Measurements from ENCODE around the gene ARMC10.
"Not testable (repeated sequence)": the region's sequence is repeated elsewhere in the genome, so short reads cannot be mapped to it uniquely, and the experiment has no call there.

Gene ARMC10

DNA sequence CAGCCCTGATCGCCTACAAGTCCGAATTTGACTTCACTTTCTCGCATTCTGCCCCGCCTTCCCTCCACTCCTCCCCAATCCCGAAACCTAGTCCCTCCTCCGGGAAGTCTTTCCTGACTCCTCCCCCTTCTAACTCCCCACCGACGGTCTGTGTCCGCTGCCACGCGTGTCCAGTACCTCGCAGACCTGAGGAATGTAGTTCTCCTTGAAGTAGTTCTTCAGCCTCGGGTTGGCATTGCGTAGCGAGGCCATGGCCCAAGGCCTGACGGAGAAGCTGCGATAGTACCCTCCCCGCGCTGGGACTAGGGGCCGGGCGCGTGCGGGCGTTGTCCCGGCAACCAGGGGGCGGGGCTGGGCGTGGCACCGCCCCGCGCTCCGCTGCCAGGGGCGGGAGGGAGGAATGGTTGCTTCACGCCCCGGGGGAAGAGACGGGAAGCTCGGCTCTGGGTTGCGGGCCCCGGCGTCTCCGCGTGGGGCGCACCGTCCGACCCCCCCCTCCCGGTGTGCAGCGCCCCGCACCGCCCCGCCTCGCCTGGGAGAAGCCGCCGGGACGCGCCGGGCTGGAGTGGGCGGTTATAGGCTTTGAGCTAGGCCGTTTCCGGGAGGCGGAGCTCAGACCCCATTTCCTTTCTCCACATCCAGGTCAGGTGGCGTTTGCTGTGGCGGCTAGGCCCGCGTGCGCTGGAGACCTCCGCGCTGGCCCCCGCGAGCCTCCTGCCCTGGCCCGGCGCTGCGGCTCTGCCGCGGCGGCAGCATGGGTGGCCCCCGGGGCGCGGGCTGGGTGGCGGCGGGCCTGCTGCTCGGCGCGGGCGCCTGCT, at the start of gene ARMC10, which contains the start of gene FBXL13:
Gene ARMC10 (plus strand): TSS at position 622 of the 818 bp plus-strand sequence. CDS start 133 bp downstream, at position 755.
Gene FBXL13 (minus strand): TSS at position 278 of the 818 bp plus-strand sequence.
- peak within 1 kb of the TSS; percentile 62 for H3K4me3 ChIP-seq (ENCODE audit: control insufficient read depth, low read depth, low read length)
- peak; percentile 4 for TF ChIP-seq CTCF (IDR thresholded peaks at IDR 0.05; ENCODE audit: control insufficient read depth, insufficient read depth, low read depth, low read length, missing control alignments)
- DNase-seq (ENCODE audit: low read depth): peak; percentile 61

DNA sequence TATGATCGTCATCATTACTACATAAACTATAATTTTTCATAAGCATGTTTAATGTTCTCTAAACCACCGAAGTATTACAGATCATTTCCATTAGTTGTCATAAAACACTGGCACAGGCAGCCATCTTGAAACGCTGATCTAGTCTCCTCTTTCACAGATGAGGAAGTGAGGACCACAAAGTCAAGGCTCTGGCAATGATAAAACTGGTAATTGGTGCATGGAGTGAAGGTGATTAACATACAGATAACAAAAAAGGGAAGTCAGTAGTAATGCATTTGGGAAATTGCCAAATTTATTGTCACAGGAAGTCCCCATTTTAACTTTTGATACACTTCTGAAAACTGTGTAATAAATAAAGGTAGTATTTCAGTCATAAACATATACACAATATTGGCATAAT, 49.6 kb upstream of the ARMC10 start:
- DNase-seq (ENCODE audit: low read depth): no peak
- no peak for TF ChIP-seq CTCF (IDR thresholded peaks at IDR 0.05; ENCODE audit: control insufficient read depth, insufficient read depth, low read depth, low read length, missing control alignments)
- H3K4me3 ChIP-seq (ENCODE audit: control insufficient read depth, low read depth, low read length): no peak overlapping the region

DNA sequence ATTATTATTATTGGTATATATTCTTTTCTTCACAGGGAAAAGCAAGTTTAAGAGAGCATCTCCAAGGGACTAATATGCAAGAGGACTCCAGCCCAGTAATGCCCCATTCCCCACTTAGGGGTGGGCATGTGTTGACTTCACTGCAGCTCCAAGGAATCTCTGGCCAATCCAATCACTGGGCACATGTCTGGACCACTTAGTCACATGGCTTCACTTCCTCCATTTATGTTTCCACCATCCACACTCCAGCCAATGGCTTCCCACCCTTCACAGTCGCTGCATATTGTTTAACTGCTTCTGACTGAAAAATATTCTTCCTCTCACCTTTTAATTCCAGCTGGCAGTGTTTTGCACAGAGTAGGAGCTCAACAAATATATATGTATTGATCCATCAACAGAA, 43.9 kb upstream of the ARMC10 start:
- no peak overlapping the region for H3K4me3 ChIP-seq (ENCODE audit: control insufficient read depth, low read depth, low read length)
- no peak for TF ChIP-seq CTCF (IDR thresholded peaks at IDR 0.05; ENCODE audit: control insufficient read depth, insufficient read depth, low read depth, low read length, missing control alignments)
- DNase-seq (ENCODE audit: low read depth): no peak

DNA sequence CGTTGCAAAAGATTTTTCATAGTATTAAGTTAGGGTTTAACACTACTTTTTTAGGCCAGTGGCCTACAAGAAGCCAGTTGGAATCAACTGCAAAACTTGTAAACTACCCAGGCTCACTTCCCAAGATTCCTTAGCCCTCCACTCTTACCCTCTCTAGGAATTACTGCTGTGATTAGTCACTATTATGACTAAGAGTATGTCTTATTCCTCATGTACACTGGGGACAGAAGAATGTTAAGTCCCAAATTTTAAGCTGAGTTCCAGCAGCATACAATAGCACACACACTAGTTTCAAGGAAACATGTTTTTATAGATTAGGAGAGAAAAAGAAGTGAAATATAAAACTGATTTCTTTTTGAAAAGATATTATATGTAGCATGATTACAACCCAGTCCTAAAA, 43.2 kb upstream of the ARMC10 start:
- DNase-seq (ENCODE audit: low read depth): no peak
- no peak for TF ChIP-seq CTCF (IDR thresholded peaks at IDR 0.05; ENCODE audit: control insufficient read depth, insufficient read depth, low read depth, low read length, missing control alignments)
- H3K4me3 ChIP-seq (ENCODE audit: control insufficient read depth, low read depth, low read length): no peak overlapping the region

DNA sequence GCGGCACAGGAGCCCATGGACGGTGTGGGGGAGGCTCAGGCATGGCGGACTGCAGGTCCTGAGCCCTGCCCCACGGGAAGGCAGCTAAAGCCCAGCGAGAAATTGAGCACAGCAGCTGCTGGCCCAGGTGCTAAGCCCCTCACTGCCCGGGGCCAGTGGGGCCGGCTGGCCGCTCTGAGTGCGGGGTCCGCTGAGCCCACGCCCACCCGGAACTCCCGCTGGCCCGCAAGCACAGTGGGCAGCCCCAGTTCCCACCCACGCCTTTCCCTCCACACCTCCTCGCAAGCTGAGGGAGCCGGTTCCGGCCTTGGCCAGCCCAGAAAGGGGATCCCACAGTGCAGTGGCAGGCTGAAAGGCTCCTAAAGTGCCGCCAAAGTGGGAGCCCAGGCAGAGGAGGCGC, 40.6 kb upstream of the ARMC10 start:
- not testable (repeated sequence) for H3K4me3 ChIP-seq (ENCODE audit: control insufficient read depth, low read depth, low read length); DNase-seq (ENCODE audit: low read depth)

DNA sequence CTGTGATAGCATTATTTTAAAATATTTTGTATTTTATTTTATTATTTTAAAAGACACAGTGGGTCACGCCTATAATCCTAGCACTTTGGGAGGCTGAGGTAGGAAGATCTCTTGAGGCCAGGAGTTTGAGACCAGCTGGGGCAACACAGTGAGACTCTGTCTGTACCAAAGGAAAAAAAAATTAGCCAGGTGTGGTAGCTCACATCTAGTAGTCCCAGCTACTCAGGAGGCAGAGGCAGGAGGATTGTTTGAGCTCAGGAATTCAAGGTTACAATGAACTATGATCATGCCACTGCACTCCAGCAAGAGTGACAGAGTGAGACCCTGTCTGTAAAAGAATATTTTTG, 37.5 kb upstream of the ARMC10 start:
- no peak for DNase-seq (ENCODE audit: low read depth)
- no peak for TF ChIP-seq CTCF (IDR thresholded peaks at IDR 0.05; ENCODE audit: control insufficient read depth, insufficient read depth, low read depth, low read length, missing control alignments)
- no peak overlapping the region for H3K4me3 ChIP-seq (ENCODE audit: control insufficient read depth, low read depth, low read length)

DNA sequence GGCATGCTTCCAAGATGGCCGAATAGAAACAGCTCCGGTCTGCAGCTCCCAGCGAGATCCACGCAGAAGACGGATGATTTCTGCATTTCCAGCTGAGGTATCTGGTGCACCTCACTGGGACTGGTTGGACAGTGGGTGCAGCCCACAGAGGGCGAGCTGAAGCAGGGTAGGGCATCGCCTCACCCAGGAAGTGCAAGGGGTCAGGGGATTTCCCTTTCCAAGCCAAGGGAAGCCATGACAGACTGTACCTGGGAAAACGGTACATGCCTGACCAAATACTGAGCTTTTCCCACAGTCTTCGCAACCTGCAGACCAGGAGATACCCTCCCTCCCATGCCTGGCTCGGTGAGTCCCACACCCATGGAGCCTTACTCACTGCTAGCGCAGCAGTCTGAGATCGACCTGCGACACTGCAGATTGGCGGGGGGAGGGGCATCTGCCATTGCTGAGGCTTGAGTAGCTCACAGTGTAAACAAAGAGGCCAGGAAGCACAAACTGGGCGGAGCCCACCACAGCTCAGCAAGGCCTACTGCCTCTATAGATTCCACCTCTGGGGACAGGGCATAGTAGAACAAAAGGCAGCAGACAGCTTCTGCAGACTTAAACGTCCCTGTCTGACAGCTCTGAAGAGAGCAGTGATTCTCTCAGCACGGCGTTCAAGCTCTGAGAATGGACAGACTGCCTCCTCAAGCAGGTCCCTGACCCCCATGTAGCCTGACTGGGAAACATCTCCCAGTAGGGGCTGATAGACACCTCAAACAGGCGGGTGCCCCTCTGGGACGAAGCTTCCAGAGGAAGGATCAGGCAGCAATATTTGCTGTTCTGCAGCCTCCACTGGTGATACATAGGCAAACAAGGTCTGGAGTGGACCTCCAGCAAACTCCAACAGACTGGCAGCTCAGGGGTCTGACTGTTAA, 36.9 kb upstream of the ARMC10 start:
- not testable (repeated sequence) for DNase-seq (ENCODE audit: low read depth); H3K4me3 ChIP-seq (ENCODE audit: control insufficient read depth, low read depth, low read length)

DNA sequence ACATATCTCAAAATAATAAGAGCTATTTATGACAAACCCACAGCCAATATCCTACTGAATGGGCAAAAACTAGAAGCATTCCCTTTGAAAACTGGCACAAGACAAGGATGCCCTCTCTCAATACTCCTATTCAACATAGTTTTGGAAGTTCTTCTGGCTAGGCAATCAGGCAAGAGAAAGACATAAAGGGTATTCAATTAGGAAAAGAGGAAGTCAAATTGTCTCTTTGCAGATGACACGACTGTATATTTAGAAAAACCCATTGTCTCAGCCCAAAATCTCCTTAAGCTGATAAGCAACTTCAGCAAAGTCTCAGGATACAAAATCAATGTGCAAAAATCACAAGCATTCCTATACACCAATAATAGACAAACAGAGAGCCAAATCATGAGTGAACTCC, 33.1 kb upstream of the ARMC10 start:
- not testable (repeated sequence) for DNase-seq (ENCODE audit: low read depth); H3K4me3 ChIP-seq (ENCODE audit: control insufficient read depth, low read depth, low read length)
